Spleen (tissue), 7 donors: ENCODE data around the gene IMPDH2.

Experiments used
- CTCF ChIP-seq, 11 experiments: fragments of 200-600 bp in 7 of 11; fragments of 450-650 bp in 4 of 11; sonication (generic) in 4 of 11; IDR thresholded peaks in 8 of 11; conservative IDR thresholded peaks in 3 of 11; 1 replicate in 7 of 11; 2 replicates in 4 of 11; pipeline versions ENCODE4 v1.4.0 to v1.8.0; 2016 to 2021; ENCODE audit warnings: antibody characterized with exemption in 11 of 11, inconsistent platforms in 4 of 11, mild to moderate bottlenecking in 1 of 11
- POLR2A ChIP-seq, 3 donors: fragments of 450-650 bp; IDR thresholded peaks; one replicate each; pipeline ENCODE4 v1.5.1; 2017; ENCODE audit warnings: antibody characterized with exemption in 3 of 3, mild to moderate bottlenecking in 1 of 3
- donor health status: DM: no; HTN: no; CAD: no; lungs with moderate emphysema.
- donor health status: DM: no; HTN: no; CAD: no.
- donor health status: DM: no; HTN: no; CAD: no.

- TF ChIP-seq CTCF (IDR thresholded peaks at IDR 0.05 in 8 of 11, conservative IDR thresholded peaks at IDR 0.05 in 3 of 11) (no peak), POLR2A (IDR thresholded peaks at IDR 0.05) (no peak)
Measured at GRCh38 chr3:48982686-48983085, 46.5 kb downstream of the IMPDH2 start.
